Activated naive CD8-positive, alpha-beta T cell treated with anti-CD3 and anti-CD28 coated beads, Interleukin-2, amount 50 U/mL, for 16 hours (primary cell): ENCODE results near the gene FADS6.
A peak's percentile ranks its signal among the peaks of the same experiment; 100 is the strongest.
"Not testable (repeated sequence)": the region's sequence is repeated elsewhere in the genome, so short reads cannot be mapped to it uniquely, and the experiment has no call there.

Experiments
- DNase-seq: peaks from one replicate; pipeline ENCODE4 v3.0.0-alpha.2; 2020; ENCODE audit warnings: low read depth, low spot score

Gene FADS6

DNA sequence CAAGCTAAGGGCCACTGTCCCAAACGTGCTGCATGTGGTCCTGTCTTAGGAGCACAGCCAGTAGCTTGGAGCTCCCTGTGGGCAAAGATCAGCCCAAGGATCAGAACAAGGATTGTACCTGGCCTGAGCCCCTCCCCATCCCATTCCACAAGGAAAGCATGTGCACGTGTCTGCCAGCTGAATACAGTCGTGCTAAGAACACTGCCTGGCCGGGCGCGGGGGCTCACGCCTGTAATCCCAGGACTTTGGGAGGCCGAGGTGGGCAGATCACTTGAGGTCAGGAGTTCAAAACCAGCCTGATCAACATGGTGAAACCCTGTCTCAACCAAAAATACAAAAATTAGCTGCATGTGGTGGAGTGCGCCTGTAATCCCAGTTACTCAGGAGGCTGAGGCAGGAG lies 23.4 kb downstream of the FADS6 start:
- not testable (repeated sequence) for DNase-seq

DNA sequence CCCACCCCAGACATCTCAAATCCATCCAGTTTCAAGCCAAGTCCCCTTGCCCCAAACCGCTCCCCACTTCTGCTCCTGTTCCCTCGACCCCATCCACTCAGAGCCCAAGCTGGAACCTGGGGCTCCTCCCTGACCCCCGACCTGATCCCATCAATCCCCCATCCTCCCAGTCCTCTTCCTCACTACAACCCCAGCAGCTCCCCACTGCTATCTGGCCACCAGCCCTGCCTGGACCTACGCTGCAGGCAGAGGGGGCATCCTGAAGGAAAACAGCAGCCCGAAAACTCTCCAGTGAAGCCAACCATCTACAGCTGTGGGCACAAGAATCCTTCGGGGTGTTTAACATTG lies 24.6 kb downstream of the FADS6 start:
- DNase-seq, result no peak

DNA sequence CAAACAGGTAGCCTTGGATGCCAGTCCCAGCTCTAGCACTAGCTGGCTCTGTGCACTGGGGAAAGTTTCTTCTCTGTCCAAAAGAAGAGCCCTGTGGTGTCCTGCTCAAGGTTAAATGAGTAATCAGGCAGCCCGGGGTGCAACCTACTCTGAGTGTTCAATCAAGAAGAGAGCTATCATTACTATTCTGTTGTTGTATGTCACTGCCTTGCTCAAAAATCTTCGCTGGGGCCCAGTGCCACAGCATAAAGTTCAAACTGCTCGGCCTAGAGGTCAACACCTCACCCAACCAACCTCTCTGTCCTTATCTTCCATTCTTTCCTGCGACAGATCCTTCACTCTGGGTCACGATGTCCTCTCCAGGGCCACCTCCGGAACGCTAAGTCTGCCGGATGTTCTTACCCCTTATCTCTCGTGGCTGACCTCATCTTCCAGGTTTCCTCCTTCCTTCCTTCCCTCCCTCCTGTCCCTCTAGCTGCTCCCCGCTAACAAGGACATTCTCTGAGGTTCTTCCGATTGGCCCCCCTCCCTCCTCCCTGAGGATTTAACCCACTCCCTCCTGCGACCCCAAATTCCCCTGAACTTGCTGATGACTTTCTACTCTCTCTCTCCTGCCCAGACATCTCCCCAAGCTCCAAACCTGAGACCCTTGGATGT lies 25.1 kb downstream of the FADS6 start:
- no peak for DNase-seq

DNA sequence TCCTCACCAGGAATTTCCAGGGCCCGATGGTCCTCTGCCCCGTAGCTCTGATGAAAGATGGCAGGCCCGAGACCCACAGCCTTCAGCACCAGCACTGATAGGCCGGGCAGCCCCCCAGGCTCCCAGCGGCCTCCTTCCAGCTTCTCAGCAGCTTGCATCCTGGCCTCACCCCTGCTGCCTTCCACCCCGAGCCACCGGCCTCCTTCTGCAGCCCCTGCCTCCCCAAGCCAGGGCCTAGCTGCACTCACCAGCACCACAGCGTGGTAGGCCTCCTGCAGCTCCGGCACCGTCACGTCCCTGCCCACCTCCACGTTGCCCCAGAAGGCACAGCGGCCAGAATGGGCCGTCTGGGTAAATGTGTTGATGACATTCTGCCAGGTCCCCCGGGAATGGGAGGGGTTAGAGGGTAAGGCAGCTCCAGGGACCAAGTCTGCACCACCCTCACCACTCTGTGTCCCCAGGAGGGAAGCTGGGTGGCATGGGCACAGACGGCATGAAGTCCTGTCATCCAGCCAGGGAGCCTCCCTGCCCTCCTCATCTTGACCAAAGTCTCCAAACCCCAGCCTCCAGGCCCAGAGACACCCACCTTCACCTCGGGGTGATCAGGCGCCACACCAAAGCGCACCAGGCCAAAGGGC lies 27.1 kb downstream of the FADS6 start:
- DNase-seq, result no peak

DNA sequence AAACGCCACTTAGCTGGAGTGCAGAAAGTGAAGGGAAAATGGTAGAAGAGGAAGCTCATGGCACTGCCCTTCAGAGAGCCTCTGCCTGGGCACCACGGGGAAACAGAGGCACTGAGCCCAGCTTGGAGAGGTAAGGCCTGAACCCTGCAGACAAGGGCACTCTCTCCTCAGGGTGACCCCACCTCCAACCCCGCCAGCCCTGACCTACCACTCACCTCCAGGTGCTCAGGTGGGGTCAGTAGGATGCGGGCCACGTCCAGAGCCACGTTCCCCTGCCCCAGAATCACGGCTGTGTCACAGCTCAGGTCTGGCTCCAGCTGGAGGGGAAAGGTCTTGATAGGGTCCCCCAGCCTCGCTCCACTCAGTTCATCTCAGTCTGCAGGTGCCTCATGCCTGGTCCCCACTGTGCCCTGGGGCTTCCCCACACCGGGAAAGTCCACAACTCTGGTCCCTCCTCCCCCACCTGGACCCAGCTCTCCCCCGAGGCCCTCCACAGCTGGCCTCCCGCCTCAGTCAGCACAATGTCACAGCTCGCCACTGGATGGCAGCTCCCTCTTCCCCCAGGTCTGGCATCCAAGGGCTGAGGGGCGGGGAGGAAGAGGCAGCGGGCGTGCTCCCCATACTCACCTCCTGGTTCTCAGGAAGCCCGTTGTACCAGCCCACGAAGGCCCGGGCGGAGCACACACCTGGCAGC lies 27.8 kb downstream of the FADS6 start:
- DNase-seq, result no peak

DNA sequence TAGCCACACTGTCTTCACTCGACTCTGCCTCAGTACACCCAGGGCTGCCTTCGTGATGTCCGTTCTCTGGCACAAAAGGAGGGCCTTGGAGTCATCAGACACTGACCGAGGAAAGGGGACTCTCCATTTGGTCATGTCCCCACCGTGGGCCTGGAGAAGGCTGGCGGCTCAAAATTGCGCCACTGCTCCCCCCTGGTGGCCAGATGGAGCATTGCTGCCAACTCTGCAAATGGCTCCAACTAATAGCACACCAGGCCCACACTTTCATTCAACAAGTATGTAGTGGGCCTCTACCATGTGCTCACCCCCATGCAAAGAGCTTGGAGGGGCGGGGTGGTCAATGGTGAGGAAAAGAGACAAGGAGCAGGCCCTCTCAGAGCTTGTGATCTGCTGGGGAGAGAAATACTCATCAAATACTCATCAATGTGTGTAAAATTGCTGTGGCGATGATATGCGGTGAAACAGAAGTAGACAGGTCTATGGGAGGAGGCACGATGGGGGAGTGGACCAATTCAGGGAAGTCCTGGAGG lies 28.5 kb downstream of the FADS6 start:
- DNase-seq, result peak; percentile 32

DNA sequence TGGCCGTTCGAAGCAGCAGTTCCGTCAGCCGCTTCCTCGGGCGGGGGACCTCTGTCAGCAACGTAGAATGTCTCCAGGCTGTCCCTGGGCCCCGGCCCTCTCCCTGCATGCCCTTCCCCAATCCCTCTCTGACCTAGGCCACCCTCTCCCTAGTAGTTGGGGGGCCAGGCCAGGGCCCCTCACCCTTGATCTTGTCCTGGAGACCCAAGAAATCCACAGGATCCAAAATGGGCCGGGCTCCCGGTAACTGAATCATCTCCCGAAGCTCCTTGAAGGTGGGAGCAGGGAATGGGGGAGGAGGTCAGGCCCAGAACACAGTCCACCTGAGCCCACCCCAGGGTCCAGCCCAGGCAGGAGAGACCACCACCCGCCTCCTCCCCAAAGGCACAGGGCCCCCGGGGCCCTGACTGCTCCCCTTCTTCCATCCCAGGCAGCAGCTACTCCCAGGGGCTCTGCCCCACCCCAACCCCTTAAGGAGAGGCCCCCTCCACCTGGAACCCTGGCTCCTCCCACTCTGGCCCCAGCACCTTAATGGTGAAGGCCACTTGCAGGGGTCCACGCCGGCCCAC lies 29.1 kb downstream of the FADS6 start:
- no peak for DNase-seq

DNA sequence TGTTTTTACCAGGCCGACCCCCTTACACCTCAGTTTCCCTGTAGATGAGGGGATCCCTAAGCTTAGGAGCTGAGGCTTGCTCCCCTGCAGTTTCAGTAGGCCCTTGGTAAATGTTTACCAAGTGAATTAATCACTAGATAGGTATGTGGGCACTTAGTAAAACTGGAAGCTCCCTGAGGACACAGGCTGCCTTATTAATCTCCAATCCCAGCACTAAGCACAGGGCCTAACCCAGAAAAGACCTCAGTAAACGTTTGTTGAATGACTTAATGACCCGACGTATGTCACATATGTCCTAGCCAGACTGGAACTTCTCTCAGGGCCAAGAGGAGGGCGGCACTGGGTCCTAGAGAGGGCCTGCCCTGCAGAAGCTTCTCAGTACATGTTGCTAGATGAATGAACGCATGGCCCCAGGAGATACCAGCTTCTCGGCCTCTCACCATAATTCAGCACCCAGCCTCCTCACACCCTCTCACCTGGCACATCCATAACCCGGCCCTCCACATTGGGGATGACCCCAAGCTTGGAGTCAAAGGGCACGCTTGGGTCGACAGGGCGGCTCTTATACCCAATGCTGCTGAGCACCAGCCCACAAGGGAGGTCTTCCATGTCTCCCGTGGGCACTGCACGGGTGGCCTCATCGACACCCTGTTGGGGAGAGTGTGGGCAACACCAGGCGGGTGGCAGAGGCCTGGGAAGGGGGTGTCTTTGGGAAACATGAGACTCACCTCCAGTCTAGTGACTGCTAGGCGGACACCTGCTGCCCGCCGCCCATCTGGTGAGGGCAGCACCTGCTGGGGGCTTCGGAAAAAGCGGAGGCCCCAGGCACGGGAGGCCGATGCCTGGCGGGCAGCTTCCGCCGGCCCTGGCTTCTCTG lies 29.8 kb downstream of the FADS6 start:
- no peak for DNase-seq

DNA sequence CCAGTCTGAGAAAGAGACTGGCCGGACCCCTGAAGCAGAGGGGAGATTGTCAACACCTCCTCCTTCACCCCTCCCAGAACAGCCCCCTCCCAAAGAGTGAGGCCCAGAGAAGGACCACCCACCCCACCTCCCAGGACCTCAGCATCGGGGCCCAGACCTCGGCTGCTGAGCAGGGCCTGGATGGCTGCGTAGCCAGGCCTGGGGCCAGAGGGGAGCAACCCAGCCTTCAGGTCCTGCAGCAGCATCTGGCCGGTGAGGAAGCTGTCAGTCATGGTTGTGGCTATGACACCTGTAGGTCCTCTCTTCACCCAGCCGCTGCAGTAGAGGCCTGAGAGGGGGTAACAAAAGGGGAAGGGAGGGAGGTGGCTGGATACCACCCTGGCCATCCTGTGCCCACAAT lies 30.5 kb downstream of the FADS6 start:
- no peak for DNase-seq

DNA sequence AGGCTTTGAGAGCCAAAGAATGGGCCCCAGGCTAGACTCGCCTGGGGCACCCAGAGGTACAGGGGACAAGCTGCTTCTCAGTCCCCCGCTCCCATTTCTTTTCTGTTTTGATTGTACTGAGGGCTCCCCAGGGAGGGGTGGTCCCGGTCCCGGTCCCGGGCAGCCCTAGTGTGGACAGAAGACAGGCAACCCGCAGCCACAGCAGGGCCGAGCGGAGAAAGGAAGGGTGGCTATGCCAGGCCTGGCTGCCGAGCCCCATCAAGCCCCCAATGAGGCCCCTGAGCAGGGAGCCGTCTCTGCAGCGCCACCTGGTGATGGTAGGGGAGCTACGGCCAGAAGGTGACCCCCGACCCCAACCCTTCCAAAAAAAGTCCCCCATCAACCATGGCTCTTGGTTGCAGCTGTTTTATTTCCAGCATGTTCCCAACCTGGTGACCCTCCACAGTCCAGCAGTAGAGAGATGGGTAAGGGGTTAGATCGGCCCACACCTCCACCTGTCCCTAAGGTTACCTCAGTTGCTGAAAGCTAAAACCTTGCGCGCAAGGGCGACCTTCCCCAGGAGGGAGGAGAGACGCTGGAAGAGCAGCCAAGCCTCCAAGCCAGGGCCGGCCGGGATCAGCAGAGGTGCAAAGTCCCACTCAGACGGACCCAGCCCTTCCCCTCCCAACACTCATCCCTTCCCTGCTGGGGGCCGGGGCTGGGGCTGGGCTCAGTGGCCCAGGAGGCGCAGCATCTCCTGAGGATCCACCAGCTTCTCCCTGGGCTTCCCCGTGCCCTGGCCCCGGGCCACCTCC lies 31.1 kb downstream of the FADS6 start:
- peak; percentile 51 for DNase-seq

DNA sequence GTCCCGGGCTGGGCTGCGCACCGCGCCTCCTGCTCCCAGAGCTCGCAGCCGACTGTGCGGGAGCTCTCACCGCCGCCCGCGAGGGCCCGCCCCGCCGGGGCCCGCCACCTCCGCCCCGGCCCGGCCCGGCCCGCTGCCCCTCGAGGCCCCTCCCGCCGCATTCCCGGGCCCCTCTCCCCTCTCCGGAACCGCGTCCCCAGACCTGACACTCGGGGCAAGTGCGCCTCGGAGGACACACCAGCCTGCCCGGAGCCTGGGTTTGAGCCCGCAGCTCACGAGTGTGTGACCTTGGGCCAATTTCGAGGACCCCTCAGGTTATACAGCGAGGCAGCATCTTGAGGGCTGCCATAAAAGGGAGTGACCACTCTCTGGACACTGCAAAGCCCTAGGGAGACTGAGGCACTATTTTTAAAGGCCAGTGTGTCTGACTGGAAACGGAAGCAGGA lies 31.7 kb downstream of the FADS6 start:
- no peak for DNase-seq

DNA sequence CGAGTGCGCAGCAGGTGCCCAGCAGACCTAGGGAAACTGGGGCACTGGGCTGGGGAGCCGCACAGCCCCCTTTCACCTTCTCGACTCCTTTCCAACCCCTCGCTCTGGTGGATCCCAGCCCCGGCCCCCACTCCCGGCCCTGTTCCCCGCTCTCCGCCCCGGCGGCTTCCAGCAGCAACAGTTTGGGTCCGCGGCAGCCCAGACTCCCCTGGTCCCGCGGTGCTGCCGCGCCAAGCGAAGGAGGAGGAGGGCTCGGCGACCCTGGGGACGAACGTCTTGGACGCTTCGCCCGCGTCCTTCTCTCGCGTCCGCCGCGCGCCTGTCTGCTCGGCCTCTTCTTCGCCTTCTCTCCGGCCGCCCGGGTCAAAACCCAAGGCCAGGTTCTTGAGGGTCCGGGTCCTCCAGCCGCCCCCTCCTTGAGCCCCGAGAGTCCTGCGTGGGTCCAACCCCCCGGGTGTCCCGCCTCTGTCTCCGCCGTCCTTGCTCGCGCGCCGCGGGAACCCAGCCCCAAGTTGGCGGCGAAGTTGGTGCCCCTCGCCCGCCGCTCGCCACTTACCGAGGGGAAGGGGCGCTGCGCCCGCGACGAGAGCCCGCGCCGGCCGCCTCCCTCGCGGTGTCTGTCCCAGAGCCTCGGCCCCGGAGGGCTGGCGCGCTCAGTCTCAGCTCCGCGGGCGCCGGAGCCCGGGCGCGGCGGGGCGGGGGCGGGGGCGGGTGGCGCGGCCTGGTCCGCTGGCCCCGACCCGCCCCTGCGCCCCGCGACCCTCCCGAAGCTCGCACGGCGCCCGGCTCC lies 32.4 kb downstream of the FADS6 start:
- DNase-seq, result no peak

DNA sequence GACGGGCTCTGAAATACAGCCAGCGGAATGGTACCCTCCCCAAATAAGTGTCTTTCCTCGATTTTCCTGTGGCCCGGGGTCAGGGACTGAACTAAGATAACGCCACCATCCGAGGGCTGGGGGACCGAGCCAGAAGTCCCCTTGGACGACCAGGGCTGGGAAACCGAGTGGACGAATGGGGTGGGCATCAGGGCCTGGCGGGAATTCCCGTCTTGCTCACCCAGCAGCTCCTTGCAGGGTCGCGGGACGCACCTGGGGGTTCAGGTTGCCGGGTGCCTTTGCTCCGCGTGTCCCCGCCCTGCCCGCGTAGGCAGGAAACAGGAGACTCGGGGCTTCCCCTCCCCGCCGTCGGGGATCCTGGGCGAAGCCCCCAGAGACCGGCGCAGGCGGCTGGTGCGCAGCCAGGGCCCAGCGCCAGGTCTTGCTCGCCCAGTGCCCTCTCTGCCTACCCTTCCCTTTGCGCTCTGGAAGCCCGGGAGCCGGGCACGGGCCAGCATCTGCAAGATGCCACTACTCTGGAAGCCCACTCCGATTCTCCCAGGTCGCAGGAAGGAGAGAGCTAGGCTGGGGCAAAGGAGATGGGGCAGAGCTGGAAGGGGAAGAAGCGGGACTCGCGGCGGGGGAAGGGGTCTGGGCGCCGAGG lies 33.1 kb downstream of the FADS6 start:
- no peak for DNase-seq

DNA sequence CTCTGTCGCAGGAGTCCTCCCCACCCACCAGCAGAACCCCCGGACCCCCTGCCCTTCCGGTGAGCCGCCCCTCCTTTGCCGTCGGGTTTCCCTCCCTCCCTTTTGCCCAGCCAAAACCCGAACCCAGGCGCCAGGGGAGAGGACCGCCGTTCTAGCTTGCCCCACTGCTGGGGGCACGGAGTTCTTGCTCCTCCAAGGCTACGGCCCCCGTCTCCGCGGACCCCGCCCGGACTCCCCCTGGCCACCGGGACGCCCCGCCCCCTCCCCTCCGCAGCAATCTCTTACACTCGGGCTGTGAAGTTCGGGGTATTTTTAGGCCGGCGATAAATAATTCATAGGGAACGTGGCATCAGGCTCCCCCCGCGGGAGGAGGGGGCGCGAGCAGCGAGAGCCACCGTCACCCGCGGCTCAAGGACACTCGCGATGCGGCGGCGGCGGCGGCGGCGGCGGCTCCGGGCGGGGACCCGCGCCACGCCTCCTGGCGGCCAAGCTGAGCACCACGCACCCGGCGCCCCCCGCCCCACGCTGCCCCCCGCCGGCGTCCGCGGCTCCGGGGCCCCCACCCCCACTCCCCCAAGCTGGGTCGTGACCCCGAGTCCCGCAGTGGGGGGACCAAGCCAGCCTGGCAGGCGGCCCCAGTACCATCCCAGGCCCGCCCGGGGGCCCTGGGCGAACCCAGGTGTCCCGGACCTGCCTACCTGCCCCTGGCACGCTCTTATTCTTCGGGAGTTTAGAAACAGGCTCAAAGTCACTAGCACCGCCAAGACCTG lies 33.8 kb downstream of the FADS6 start, which contains the start of gene GRIN2C:
Gene GRIN2C (minus strand): TSS at position 427 of the 770 bp plus-strand sequence. CDS start 4,793 bp downstream, outside the sequence.
- DNase-seq, result no peak

DNA sequence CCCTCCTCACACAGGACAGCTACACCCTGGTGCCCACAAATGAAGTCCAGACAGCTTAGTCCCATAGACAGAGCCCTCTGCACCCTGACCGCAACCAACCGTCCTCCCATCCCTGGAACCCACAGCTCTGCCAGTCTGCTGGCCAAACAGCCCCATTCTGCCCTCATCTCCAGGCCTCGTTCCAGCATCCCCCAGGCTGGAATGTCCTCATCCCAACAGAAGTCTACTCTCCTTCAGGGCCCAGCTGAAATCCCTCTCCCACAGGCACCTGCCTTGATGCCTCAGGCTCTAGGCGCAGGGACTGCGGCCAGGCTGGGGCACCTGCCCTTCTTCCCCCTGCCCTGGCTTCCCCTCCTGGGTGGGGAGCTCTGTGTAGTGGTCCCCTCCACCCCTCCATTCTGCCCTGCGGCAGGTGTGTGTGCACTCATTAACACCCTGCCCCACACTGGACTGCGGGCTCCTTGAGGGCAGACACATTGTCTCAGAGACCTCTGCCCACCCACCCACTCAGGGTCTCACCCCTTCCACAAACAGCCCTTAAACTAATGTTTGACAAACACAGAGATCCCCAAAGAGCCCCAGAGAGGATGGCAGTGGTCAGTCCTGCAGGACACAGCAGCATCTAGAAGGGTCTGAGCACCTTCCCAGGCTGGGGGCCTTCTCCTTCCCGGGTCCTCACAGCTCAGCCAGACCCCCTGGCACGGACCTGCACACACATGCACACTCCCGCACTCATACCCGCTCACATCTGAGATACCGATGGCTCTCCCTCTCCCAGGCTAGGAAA lies 34.6 kb downstream of the FADS6 start:
- no peak for DNase-seq

DNA sequence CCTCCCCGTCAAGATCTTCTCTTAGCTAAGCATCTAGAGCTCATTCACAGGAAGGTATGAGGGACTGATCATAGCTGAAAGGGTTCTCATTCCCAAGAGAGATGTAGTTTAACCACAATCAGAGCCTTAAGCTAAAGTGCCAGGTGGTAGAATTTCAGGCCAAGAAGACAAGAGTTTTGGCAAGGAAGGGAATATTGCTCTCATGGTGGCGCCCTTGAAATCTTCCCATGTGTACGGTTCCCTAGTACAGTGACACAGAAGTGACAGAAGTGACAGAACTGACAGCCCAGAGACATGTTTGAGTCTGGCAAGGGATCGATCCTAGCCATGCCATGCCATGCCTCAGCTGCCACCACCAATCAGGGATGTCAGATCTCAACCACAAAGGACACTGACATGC lies 36.2 kb downstream of the FADS6 start:
- DNase-seq, result no peak

DNA sequence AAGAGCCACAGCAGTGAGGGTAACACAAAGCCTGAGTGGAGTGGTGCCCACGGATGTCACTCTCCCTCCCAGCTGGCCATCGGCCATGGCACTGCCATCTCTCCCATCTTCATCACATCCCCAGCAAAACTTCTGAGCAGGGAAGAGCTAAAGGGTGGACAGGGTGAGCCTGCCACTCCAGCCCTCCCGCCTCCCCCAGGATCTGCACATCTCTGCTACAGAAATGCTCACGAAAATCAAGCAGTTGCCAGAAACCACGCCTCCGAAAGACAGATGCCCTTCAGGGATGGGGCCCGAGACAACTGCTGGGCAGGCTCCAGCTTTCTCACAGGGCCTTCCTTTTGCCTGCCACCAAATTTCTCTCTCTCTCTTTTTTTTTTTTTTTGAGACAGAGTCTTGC lies 37.3 kb downstream of the FADS6 start:
- DNase-seq, result no peak

DNA sequence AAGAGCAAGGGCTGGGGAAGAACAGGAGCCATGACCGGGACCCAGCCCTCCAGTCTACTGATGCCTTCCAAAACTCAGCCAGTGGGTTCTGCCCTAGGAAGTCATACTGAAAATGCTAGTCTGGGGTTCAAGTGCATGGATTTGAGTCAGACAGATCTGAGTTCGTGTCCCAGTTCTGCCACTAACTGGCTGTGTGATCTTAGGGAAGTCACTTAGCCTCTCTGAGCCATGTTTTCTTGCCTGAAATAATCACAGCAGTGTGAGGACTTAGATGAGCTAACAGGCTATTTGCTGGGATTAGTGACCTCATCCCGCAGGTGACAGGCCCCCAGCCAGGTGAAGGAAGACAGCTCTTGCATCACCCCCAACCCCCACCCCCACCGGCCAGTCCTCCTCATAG lies 38.1 kb downstream of the FADS6 start:
- DNase-seq, result no peak
